ENCODE measurements around the gene ACCSL.

- TF ChIP-seq CTCF (conservative IDR thresholded peaks at IDR 0.05 in 1 of 2, IDR thresholded peaks at IDR 0.05 in 1 of 2; ENCODE audit: low read depth in 1 of 2, low read length in 2 of 2) (no peak), EZH2 (IDR thresholded peaks at IDR 0.05; ENCODE audit: low read length, missing control alignments) (no peak)
Observed at GRCh38 chr11:44029507-44029845, 18.3 kb upstream of the ACCSL start.

Data from fibroblast of lung (primary cell).